Nephron (organoid): ENCODE data around the gene ENOPH1.

Source experiments
- H3K27ac Mint-ChIP-seq, 3 experiments: 2 replicates each; pipeline ENCODE4 v1.8.0; 2020; ENCODE audit warnings: mixed read lengths in 3 of 3, mild to moderate bottlenecking in 2 of 3, moderate library complexity in 1 of 3
- H3K27me3 Mint-ChIP-seq: 2 replicates; pipeline ENCODE4 v1.8.0; 2021; ENCODE audit warnings: low read depth, mild to moderate bottlenecking, moderate library complexity, mixed read lengths
- H3K36me3 Mint-ChIP-seq: 2 replicates; pipeline ENCODE4 v1.8.0; 2020; ENCODE audit warnings: low read depth, mixed read lengths
- H3K4me1 Mint-ChIP-seq: 2 replicates; pipeline ENCODE4 v1.8.0; 2020; ENCODE audit warnings: mixed read lengths
- H3K4me3 Mint-ChIP-seq, 3 experiments: 2 replicates each; pipeline ENCODE4 v1.8.0; 2020; ENCODE audit warnings: mild to moderate bottlenecking in 3 of 3, mixed read lengths in 3 of 3, moderate library complexity in 2 of 3
- H3K9me3 Mint-ChIP-seq: 2 replicates; pipeline ENCODE4 v1.8.0; 2020; ENCODE audit warnings: mixed read lengths
- TF ChIP-seq, protein P1 (sequence below), 3 experiments: fragments of 200-600 bp; sonication (generic); IDR thresholded peaks; one replicate each; pipeline ENCODE4 v1.5.0; 2021; ENCODE audit warnings: antibody characterized with exemption in 3 of 3; ENCODE audit not compliant: unreplicated experiment in 3 of 3

The ENOPH1 gene

DNA sequence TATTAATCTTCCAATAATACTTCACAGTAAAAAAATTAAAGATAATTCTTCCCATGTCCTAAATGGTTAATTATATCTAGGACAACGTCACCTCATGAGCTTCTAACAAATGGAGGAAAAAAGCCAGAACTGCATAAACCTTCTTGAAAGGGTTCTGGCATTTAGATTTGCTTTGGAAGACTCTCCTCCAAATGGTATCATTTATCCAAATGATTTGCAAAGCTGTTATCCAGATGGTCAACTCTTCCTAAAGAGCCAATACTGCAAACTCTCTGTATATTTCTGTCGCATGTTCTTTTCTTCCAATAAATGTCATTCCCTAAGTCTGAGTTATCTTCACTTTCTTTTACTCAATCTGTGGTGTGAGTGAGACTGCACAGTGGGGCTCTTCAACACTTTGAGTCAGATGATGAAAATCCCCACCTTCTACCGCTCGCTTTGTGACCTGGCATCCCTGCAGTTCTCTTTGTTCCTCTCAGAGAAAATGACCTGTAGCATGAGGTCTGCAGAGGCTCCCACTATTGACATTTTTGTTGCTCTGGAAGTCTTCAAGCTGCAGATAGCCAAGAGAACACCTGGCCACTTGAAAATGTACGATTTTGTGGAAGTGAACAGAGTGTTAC is 78.5 kb downstream of the ENOPH1 start:
- Mint-ChIP-seq H3K27me3 (peaks cover 3% of the 10 kb centered on the region), H3K27ac (peak overlapping the region in 1 of 3 experiments; percentile 2), H3K4me3 (no peak overlapping the region), H3K9me3 (no peaks in the 10 kb centered on the region), H3K36me3 (no peaks in the 10 kb centered on the region), H3K4me1 (peaks cover 6% of the 10 kb centered on the region)
- TF ChIP-seq, protein P1, sequence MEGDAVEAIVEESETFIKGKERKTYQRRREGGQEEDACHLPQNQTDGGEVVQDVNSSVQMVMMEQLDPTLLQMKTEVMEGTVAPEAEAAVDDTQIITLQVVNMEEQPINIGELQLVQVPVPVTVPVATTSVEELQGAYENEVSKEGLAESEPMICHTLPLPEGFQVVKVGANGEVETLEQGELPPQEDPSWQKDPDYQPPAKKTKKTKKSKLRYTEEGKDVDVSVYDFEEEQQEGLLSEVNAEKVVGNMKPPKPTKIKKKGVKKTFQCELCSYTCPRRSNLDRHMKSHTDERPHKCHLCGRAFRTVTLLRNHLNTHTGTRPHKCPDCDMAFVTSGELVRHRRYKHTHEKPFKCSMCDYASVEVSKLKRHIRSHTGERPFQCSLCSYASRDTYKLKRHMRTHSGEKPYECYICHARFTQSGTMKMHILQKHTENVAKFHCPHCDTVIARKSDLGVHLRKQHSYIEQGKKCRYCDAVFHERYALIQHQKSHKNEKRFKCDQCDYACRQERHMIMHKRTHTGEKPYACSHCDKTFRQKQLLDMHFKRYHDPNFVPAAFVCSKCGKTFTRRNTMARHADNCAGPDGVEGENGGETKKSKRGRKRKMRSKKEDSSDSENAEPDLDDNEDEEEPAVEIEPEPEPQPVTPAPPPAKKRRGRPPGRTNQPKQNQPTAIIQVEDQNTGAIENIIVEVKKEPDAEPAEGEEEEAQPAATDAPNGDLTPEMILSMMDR (IDR thresholded peaks at IDR 0.05; ENCODE audit: unreplicated experiment in 3 of 3): no peak

DNA sequence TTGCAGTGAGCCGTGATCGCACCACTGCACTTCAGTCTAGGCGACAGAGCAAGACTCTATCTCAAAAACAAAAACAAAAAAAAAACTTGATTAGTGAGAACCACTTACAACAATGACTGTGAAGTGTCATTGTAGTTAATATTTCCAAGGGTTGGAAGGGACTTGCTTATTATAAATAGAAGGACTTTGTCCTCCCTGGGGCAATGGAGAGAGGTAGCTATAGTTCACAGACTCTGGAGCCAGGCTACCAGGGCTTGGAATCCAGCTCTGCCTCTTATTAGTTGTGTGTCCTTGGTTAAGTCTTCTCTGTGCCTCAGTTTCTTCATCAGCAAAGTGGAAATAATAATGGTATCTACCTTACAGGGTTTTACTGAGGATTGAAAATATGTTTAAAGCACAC is 79.8 kb downstream of the ENOPH1 start:
- peaks cover 6% of the 10 kb centered on the region for H3K4me1 Mint-ChIP-seq
- TF ChIP-seq, protein P1 (IDR thresholded peaks at IDR 0.05; ENCODE audit: unreplicated experiment in 3 of 3): no peak
- no peaks in the 10 kb centered on the region for H3K9me3 Mint-ChIP-seq
- no peaks in the 10 kb centered on the region for H3K36me3 Mint-ChIP-seq
- peaks cover 3% of the 10 kb centered on the region for H3K27me3 Mint-ChIP-seq
- no peak overlapping the region for H3K27ac Mint-ChIP-seq
- H3K4me3 Mint-ChIP-seq: no peak overlapping the region
